ENCODE results near the gene FBXO24. TPM values are rescaled to one million over a fixed set of nuclear protein-coding genes. Genes with fewer than 3 reads are reported as not detected.
A peak's percentile ranks its signal among the peaks of the same experiment; 100 is the strongest.

FBXO24 gene
- total and polyA plus RNA-seq, 9 of the 15 experiments (the other 6 are each of a cell fraction or from before 2014, with no cell fraction given): 0.17 to 0.95 (median 0.50) TPM

DNA sequence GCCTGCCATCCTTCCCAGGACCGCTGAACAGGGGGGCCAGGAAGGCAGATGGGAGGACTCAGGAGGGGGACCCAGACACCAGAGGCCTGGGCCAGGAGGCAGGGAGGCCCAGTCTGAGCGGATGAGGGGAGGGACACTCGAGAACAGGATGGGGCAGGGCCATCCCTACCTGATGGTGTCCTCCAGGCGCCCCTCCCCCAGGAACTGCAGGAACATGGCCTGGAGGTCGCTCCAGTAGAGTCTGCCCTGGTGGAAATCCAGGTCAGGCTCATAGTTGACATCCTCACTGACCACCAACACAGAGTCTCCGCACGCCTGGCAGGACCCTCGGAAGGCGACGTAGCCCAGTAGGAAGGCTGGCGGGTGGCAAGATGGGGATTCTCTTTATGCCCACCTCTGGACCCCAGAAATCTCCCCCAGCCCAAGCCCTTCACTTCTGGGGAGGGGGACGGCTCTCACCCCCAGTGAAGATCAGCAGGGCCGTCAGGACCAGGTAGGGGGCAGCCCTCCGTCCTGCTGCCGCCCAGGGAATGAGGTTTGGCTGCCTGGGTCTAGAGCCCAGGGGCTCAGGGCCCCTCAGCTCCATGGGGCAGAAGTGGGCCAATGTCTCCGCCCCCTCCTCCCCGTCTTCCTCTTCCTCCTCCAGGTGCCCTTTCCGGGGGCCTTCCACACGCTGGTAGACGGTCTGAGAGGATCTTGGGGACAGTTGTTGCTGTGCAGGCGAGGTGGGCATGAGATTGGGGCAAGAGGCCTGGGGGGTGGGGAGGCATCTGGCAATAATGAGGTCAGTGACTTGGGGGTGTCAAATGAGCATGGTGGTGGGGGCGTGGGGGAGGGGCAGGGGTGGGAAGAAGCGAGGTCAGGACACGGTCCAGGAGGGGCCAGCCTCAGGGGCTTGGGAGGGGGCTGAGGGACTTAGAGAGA, 54.7 kb downstream of the FBXO24 start (continued):
- TF ChIP-seq GABPB2 (CRISPR knock-in tag; conservative IDR thresholded peaks at IDR 0.05) (no peak), ZNF766 (CRISPR knock-in tag; conservative IDR thresholded peaks at IDR 0.05) (no peak), CBX8 (IDR thresholded peaks at IDR 0.05; ENCODE audit: borderline replicate concordance, extremely low read depth, low read depth, low read length, poor library complexity, severe bottlenecking) (no peak), HDAC6 (IDR thresholded peaks at IDR 0.05; ENCODE audit: low read depth, low read length) (no peak), SMARCA5 (IDR thresholded peaks at IDR 0.05) (no peak), ZNF584 (CRISPR knock-in tag; IDR thresholded peaks at IDR 0.05; ENCODE audit: low read depth) (0 out of 2 replicates have a peak, but pooled peaks have one; percentile 3), NFIC (IDR thresholded peaks at IDR 0.05) (no peak), SUPT5H (IDR thresholded peaks at IDR 0.05) (peak; percentile 41; the same call in 1 of the 2 replicates), TSC22D4 (tag; IDR thresholded peaks at IDR 0.05) (no peak), DDX20 (tag; IDR thresholded peaks at IDR 0.05; ENCODE audit: low read depth) (no peak), ZNF668 (CRISPR knock-in tag; IDR thresholded peaks at IDR 0.05) (no peak), PRMT5 (CRISPR knock-in tag; IDR thresholded peaks at IDR 0.05) (no peak), ZNF778 (CRISPR knock-in tag; IDR thresholded peaks at IDR 0.05) (no peak), TCFL5 (CRISPR knock-in tag; conservative IDR thresholded peaks at IDR 0.05) (no peak), ZNF165 (CRISPR knock-in tag; IDR thresholded peaks at IDR 0.05; ENCODE audit: borderline replicate concordance) (no peak), SMAD4 (CRISPR knock-in tag; conservative IDR thresholded peaks at IDR 0.05) (peak; percentile 37), NFATC3 (IDR thresholded peaks at IDR 0.05) (no peak), PBX2 (CRISPR knock-in tag; IDR thresholded peaks at IDR 0.05; ENCODE audit: low read depth) (no peak), PBX2 (tag; conservative IDR thresholded peaks at IDR 0.05; ENCODE audit: low read depth) (no peak), CREM (IDR thresholded peaks at IDR 0.05; ENCODE audit: low read depth) (0 out of 2 replicates have a peak, but pooled peaks have one; percentile 1), KDM4B (IDR thresholded peaks at IDR 0.05; ENCODE audit: borderline replicate concordance in 2 of 2, low read depth in 1 of 2) (peak in 1 of 2 experiments; percentile 3; a peak in 1 of 4 replicates), NR2C1 (IDR thresholded peaks at IDR 0.05) (no peak), NR2C1 (tag; IDR thresholded peaks at IDR 0.05) (no peak), YY1 (IDR thresholded peaks at IDR 0.05; ENCODE audit: borderline replicate concordance in 1 of 3, control insufficient read depth in 1 of 3, extremely low read depth in 1 of 3, insufficient read depth in 3 of 3, insufficient read length in 1 of 3, insufficient replicate concordance in 2 of 3, low read depth in 1 of 3, low read length in 2 of 3) (no peak)
- TF ChIP-seq, protein P1, sequence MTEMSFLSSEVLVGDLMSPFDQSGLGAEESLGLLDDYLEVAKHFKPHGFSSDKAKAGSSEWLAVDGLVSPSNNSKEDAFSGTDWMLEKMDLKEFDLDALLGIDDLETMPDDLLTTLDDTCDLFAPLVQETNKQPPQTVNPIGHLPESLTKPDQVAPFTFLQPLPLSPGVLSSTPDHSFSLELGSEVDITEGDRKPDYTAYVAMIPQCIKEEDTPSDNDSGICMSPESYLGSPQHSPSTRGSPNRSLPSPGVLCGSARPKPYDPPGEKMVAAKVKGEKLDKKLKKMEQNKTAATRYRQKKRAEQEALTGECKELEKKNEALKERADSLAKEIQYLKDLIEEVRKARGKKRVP (CRISPR knock-in tag; IDR thresholded peaks at IDR 0.05): no peak
